H1 (cell line): ENCODE data around the gene CTNND2. TPM values are rescaled to one million over a fixed set of nuclear protein-coding genes. Genes with fewer than 3 reads are reported as not detected.

ENCODE experiments used
- CTCF ChIA-PET: fragments of 300-600 bp; sonication (Branson Sonifier 250); formaldehyde crosslinking; loops from one replicate; lab custom pipeline; 2021; ENCODE audit not compliant: partially characterized antibody; lab: Charles Lee
- POLR2A ChIA-PET: fragments of 300-600 bp; sonication (Branson Sonifier 250); formaldehyde crosslinking; loops from one replicate; lab custom pipeline; 2021; ENCODE audit warnings: inconsistent platforms; ENCODE audit not compliant: partially characterized antibody; lab: Charles Lee
- DNase-seq, 2 experiments: peaks; one replicate each; pipeline versions ENCODE4 v3.0.0 to v3.0.0-alpha.2; 2010 to 2022; ENCODE audit warnings: low spot score in 2 of 2, low read depth in 1 of 2, mixed read lengths in 1 of 2
- FAIRE-seq: peaks from 2 replicates; lab custom pipeline; 2011; peaks lifted over from hg19 to GRCh38; lab: Jason Lieb, UNC
- H2AFZ ChIP-seq: 2 replicates; pipeline ENCODE4 v1.8.1; 2012; ENCODE audit warnings: low read length, inconsistent platforms
- H2AK5ac ChIP-seq: 2 replicates; pipeline ENCODE4 v1.6.1; 2013; ENCODE audit warnings: low read depth, low read length
- H2BK120ac ChIP-seq: replicated peaks from 2 replicates; pipeline ENCODE3; 2013; ENCODE audit warnings: low read depth, low read length, inconsistent platforms
- H2BK12ac ChIP-seq: 2 replicates; pipeline ENCODE4 v1.6.1; 2013; ENCODE audit warnings: low read depth, low read length
- H2BK15ac ChIP-seq: 2 replicates; pipeline ENCODE4 v1.6.1; 2013; ENCODE audit warnings: low read length
- H2BK20ac ChIP-seq: 2 replicates; pipeline ENCODE4 v1.6.1; 2013; ENCODE audit warnings: low read length
- H2BK5ac ChIP-seq: 2 replicates; pipeline ENCODE4 v1.6.1; 2013; ENCODE audit warnings: low read depth, low read length
- H3K14ac ChIP-seq: 2 replicates; pipeline ENCODE4 v1.6.1; 2013; ENCODE audit warnings: inconsistent platforms; ENCODE audit not compliant: insufficient read length
- H3K18ac ChIP-seq: 2 replicates; pipeline ENCODE4 v1.6.1; 2013; ENCODE audit warnings: low read length; ENCODE audit errors: extremely low read depth
- H3K23ac ChIP-seq: 2 replicates; pipeline ENCODE4 v1.6.1; 2013; ENCODE audit warnings: inconsistent platforms; ENCODE audit not compliant: insufficient read length
- H3K23me2 ChIP-seq: 2 replicates; pipeline ENCODE4 v1.6.1; 2013; ENCODE audit warnings: low read depth, low read length
- H3K27ac ChIP-seq: 2 replicates; pipeline ENCODE4 v1.6.1; 2011; ENCODE audit warnings: low read depth, low read length, inconsistent platforms
- H3K27me3 ChIP-seq, 4 experiments: replicated peaks in 1 of 4; 1 replicate in 1 of 4; 2 replicates in 3 of 4; pipeline versions ENCODE4 v1.6.1 to v1.8.1; 2011 to 2013; ENCODE audit warnings: low read length in 3 of 4, mild to moderate bottlenecking in 3 of 4, inconsistent platforms in 2 of 4, mixed read lengths in 2 of 4, moderate library complexity in 1 of 4; ENCODE audit not compliant: control insufficient read depth in 3 of 4, insufficient read depth in 3 of 4; ENCODE audit errors: extremely low read depth in 1 of 4
- H3K36me3 ChIP-seq, 4 experiments: 2 replicates each; pipeline versions ENCODE4 v1.6.1 to v1.8.1; 2011 to 2013; ENCODE audit warnings: mild to moderate bottlenecking in 4 of 4, low read length in 3 of 4, moderate library complexity in 2 of 4, control low read depth in 1 of 4, inconsistent platforms in 1 of 4; ENCODE audit not compliant: insufficient read depth in 4 of 4, control insufficient read depth in 2 of 4
- H3K4ac ChIP-seq: replicated peaks from 2 replicates; pipeline ENCODE3; 2013; ENCODE audit warnings: low read length, low read depth, mixed read lengths, inconsistent platforms; ENCODE audit not compliant: insufficient read length
- H3K4me1 ChIP-seq, 4 experiments: replicated peaks in 1 of 4; 1 replicate in 1 of 4; 2 replicates in 3 of 4; pipeline versions ENCODE4 v1.6.1 to v1.8.1; 2011 to 2013; ENCODE audit warnings: low read length in 3 of 4, inconsistent platforms in 2 of 4, mixed read lengths in 1 of 4; ENCODE audit not compliant: insufficient read depth in 4 of 4, control insufficient read depth in 3 of 4
- H3K4me2 ChIP-seq, 2 experiments: 2 replicates each; pipeline versions ENCODE4 v1.6.1 to v1.8.1; 2011 to 2013; ENCODE audit warnings: low read depth in 2 of 2, low read length in 2 of 2, control low read depth in 1 of 2, inconsistent platforms in 1 of 2, mild to moderate bottlenecking in 1 of 2; ENCODE audit not compliant: insufficient read depth in 1 of 2
- H3K4me3 ChIP-seq, 4 experiments: fragments of 200-600, 300-600 bp in 1 of 4; sonication (generic), shearing (Covaris generic), sonication (Bioruptor Twin) in 1 of 4; 2 replicates each; pipeline versions ENCODE4 v1.5.1 to v1.8.1; 2011 to 2016; ENCODE audit warnings: low read length in 4 of 4, low read depth in 3 of 4, control low read depth in 2 of 4, inconsistent platforms in 2 of 4, mild to moderate bottlenecking in 2 of 4, mixed read lengths in 1 of 4, moderate library complexity in 1 of 4; ENCODE audit not compliant: insufficient read depth in 2 of 4; ENCODE audit errors: extremely low read depth in 1 of 4
- H3K56ac ChIP-seq: replicated peaks from 2 replicates; pipeline ENCODE3; 2013; ENCODE audit warnings: low read depth, mild to moderate bottlenecking, mixed read lengths, low read length, inconsistent platforms; ENCODE audit not compliant: insufficient read length
- H3K79me1 ChIP-seq: 2 replicates; pipeline ENCODE4 v1.6.1; 2013; ENCODE audit warnings: low read depth, low read length, control low read depth
- H3K79me2 ChIP-seq, 2 experiments: 2 replicates each; pipeline versions ENCODE4 v1.6.1 to v1.8.1; 2012 to 2013; ENCODE audit warnings: low read length in 2 of 2, mild to moderate bottlenecking in 2 of 2, inconsistent platforms in 1 of 2; ENCODE audit not compliant: insufficient read depth in 2 of 2, control insufficient read depth in 1 of 2
- H3K9ac ChIP-seq, 4 experiments: replicated peaks in 1 of 4; 1 replicate in 1 of 4; 2 replicates in 3 of 4; pipeline versions ENCODE4 v1.6.1 to v1.8.1; 2011 to 2013; ENCODE audit warnings: low read depth in 3 of 4, low read length in 3 of 4, control low read depth in 2 of 4, mild to moderate bottlenecking in 2 of 4, moderate library complexity in 2 of 4, inconsistent platforms in 1 of 4; ENCODE audit errors: extremely low read depth in 1 of 4
- H3K9me3 ChIP-seq, 2 experiments: 2 replicates each; pipeline versions ENCODE4 v1.6.1 to v1.8.1; 2012 to 2013; ENCODE audit warnings: mild to moderate bottlenecking in 2 of 2, moderate library complexity in 2 of 2, control low read depth in 1 of 2, inconsistent platforms in 1 of 2, low read depth in 1 of 2, low read length in 1 of 2, mixed read lengths in 1 of 2; ENCODE audit not compliant: insufficient read depth in 2 of 2
- H4K20me1 ChIP-seq, 2 experiments: replicated peaks in 1 of 2; 2 replicates each; pipeline versions ENCODE3 to v1.8.1; 2011 to 2013; ENCODE audit warnings: inconsistent platforms in 2 of 2, low read length in 2 of 2, mild to moderate bottlenecking in 1 of 2; ENCODE audit not compliant: insufficient read depth in 2 of 2, control insufficient read depth in 1 of 2
- H4K5ac ChIP-seq: 2 replicates; pipeline ENCODE4 v1.6.1; 2013; ENCODE audit warnings: low read length, low read depth, mixed read lengths, inconsistent platforms; ENCODE audit not compliant: insufficient read length
- H4K8ac ChIP-seq: 2 replicates; pipeline ENCODE4 v1.8.0; 2013; ENCODE audit warnings: mild to moderate bottlenecking, moderate library complexity, low read length, inconsistent platforms; ENCODE audit not compliant: insufficient read depth; ENCODE audit errors: extremely low read depth
- H4K91ac ChIP-seq: replicated peaks from 2 replicates; pipeline ENCODE3; 2013; ENCODE audit warnings: low read length, mixed read lengths, inconsistent platforms; ENCODE audit not compliant: insufficient read length
- RNF2 ChIP-seq: fragments of 200-900, 300-1000 bp; sonication (generic); IDR thresholded peaks from 2 replicates; pipeline ENCODE4 v1.7.1; 2016; ENCODE audit warnings: borderline replicate concordance, low read depth, mild to moderate bottlenecking, antibody characterized with exemption, low read length; ENCODE audit not compliant: poor library complexity, severe bottlenecking; ENCODE audit errors: missing control alignments
- SIN3A ChIP-seq, 2 experiments: IDR thresholded peaks in 1 of 2; conservative IDR thresholded peaks in 1 of 2; 2 replicates each; pipeline ENCODE4 v1.6.1; 2011 to 2012; ENCODE audit warnings: low read length in 2 of 2, improper control_type of control experiment in 1 of 2, low read depth in 1 of 2, mild to moderate bottlenecking in 1 of 2
- SP4 ChIP-seq: IDR thresholded peaks from 2 replicates; pipeline ENCODE4 v1.6.1; 2012; ENCODE audit warnings: low read length, inconsistent platforms
- TAF7 ChIP-seq: optimal IDR thresholded peaks from 2 replicates; pipeline ENCODE3; 2011; ENCODE audit warnings: low read depth, mild to moderate bottlenecking, inconsistent platforms, low read length, moderate library complexity, borderline replicate concordance
- TEAD4 ChIP-seq: IDR thresholded peaks from 2 replicates; pipeline ENCODE4 v1.6.1; 2012; ENCODE audit warnings: low read depth, low read length, inconsistent platforms, mixed read lengths
- WGBS, 2 experiments: shearing (Covaris generic) in 1 of 2; methylation state at CpG; one replicate each; pipeline versions ENCODE4 v1.1.6 to v1.1.7; 2013 to 2015; ENCODE audit warnings: low lambda C conversion rate in 2 of 2, mixed read lengths in 2 of 2, inconsistent platforms in 1 of 2, low coverage in 1 of 2, missing lambda C conversion rate in 1 of 2; ENCODE audit not compliant: insufficient replicate concordance in 2 of 2, insufficient coverage in 1 of 2, insufficient read length in 1 of 2; ENCODE audit errors: extremely low coverage in 1 of 2, missing lambda C conversion rate in 1 of 2; 5-methylcytosine and 5-hydroxymethylcytosine counted together
- polyA plus RNA-seq, 7 experiments: library from polyadenylated mRNA; depleted of rRNA in 3 of 7; stranded (reverse) in 5 of 7; unstranded in 2 of 7; fragments of >200 nt in 5 of 7; fragments of 200-250 nt in 2 of 7; gene quantifications; 1 replicate in 5 of 7; 2 replicates in 1 of 7; 4 replicates in 1 of 7; pipeline versions ENCODE4 v1.2.1 to v1.2.3, GENCODE V29; 2011 to 2013; ENCODE audit warnings: missing spikeins in 2 of 7, mixed read lengths in 2 of 7
- total RNA-seq: library from RNA; stranded (reverse); fragmentation: NEBNext Ultra II Directional; extraction: Animal tissue kit (Norgen Biotek cat#: 25700); gene quantifications from 2 replicates; pipeline ENCODE4 v1.2.1, GENCODE V29; 2021

Gene CTNND2
- total and polyA plus RNA-seq, 2 of the 8 experiments (the other 6 are each of a cell fraction or from before 2014, with no cell fraction given), result 7.4 to 14.2 TPM

DNA sequence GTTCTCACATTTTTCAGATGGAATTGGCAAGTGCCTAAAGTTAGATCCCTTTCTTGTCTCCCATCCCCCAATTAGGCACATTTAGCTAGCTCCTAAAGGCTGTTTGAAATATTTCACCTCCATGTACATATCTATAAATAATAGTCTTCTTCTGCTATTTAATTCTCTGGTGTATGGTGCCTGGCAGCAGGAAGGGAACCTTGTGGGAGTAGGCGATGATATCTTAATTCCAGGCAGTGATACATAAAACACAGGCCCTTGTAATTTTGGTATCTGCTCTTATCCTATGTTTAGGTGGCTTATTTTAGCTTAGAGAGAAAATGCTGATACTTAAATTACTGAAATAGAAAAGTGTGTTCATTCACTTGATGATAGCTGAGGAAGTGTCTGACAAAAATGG, 880.3 kb downstream of the CTNND2 start:
- POLR2A ChIA-PET, result no interaction called here
- H2BK15ac ChIP-seq, result no peak overlapping the region
- no peak overlapping the region for H3K27ac ChIP-seq
- no peak overlapping the region for H3K9ac ChIP-seq
- no peak overlapping the region for H3K56ac ChIP-seq
- H3K4me2 ChIP-seq, result no peak overlapping the region
- H2BK5ac ChIP-seq, result no peak overlapping the region
- no peak overlapping the region for H4K91ac ChIP-seq
- no peak overlapping the region for H4K8ac ChIP-seq
- H3K23ac ChIP-seq, result no peak overlapping the region
- no peak overlapping the region for H3K14ac ChIP-seq
- no peak overlapping the region for H3K18ac ChIP-seq
- H2BK120ac ChIP-seq, result no peak overlapping the region
- CTCF ChIA-PET, result interaction anchor here (1.2 to 2.0 kb wide), 2 partner anchors 10 to 36 kb away, joined by 4 to 7 read pairs; no protein-coding TSS in a partner anchor
- WGBS, 2 experiments, result 88% methylated on average over 1 of the region's 1 CpG; no CpG with 5 or more reads in 1 of the 2 experiments
- H3K4ac ChIP-seq, result no peak overlapping the region
- no peak overlapping the region for H3K4me3 ChIP-seq
- no peak overlapping the region for H2BK20ac ChIP-seq
- no peak for FAIRE-seq
- H2BK12ac ChIP-seq, result no peak overlapping the region
- H2AFZ ChIP-seq, result no peak overlapping the region
- H3K79me2 ChIP-seq, result no peaks in the 10 kb centered on the region
- H3K4me1 ChIP-seq, result no peaks in the 10 kb centered on the region
- H2AK5ac ChIP-seq, result no peak overlapping the region
- H3K79me1 ChIP-seq, result no peaks in the 10 kb centered on the region
- H3K9me3 ChIP-seq, result no peaks in the 10 kb centered on the region
- H4K20me1 ChIP-seq, result no peaks in the 10 kb centered on the region
- no peak for DNase-seq
- no peaks in the 10 kb centered on the region for H3K27me3 ChIP-seq
- no peaks in the 10 kb centered on the region for H3K23me2 ChIP-seq
- H4K5ac ChIP-seq, result no peak overlapping the region
- H3K36me3 ChIP-seq, result no peaks in the 10 kb centered on the region
- TF ChIP-seq SP4 (no peak), SIN3A (conservative IDR thresholded peaks at IDR 0.05 in 1 of 2, IDR thresholded peaks at IDR 0.05 in 1 of 2; ENCODE audit: low read depth in 1 of 2, low read length in 2 of 2) (no peak), TEAD4 (no peak), TAF7 (no peak), RNF2 (no peak)
